ENCODE measurements around the gene CNTN5. TPM values are rescaled to one million over a fixed set of nuclear protein-coding genes. Genes with fewer than 3 reads are reported as not detected.

Gene CNTN5
- total and polyA plus RNA-seq, 10 of the 15 experiments (the other 5 are each of a cell fraction or from before 2014, with no cell fraction given), result 0.01 TPM; not detected in 9

GRCh38 chr11:99987821-99988470 lies 967.2 kb downstream of the CNTN5 start (continued):
- TF ChIP-seq PRDM15 (CRISPR knock-in tag; IDR thresholded peaks at IDR 0.05), result no peak
- no peak for TF ChIP-seq ZNF592 (IDR thresholded peaks at IDR 0.05)

GRCh38 chr11:99988471-99988837 lies 967.7 kb downstream of the CNTN5 start:
- Histone ChIP-seq H3K79me2 (ENCODE audit: control insufficient read depth, insufficient read depth, low read length) (no peaks in the 10 kb centered on the region), H4K20me1 (ENCODE audit: control insufficient read depth, insufficient read depth) (no peaks in the 10 kb centered on the region), H3K27ac (ENCODE audit: control insufficient read depth, insufficient read depth) (no peak overlapping the region), H3K4me2 (ENCODE audit: control insufficient read depth, insufficient read depth) (no peak overlapping the region), H2AFZ (ENCODE audit: control insufficient read depth, low read depth, low read length) (no peak overlapping the region), H3K4me1 (ENCODE audit: control insufficient read depth, insufficient read depth, low read length) (no peaks in the 10 kb centered on the region), H3K4me3 (no peak overlapping the region), H3K36me3 (ENCODE audit: control insufficient read depth in 2 of 2, insufficient read depth in 2 of 2, low read length in 1 of 2) (no peaks in the 10 kb centered on the region), H3K9ac (ENCODE audit: control insufficient read depth, insufficient read depth, low read length) (no peak overlapping the region), H3K9me3 (replicated peaks; ENCODE audit: control insufficient read depth, insufficient read depth, low read length) (no peaks in the 10 kb centered on the region), H3K27me3 (replicated peaks in 1 of 2; ENCODE audit: control insufficient read depth in 2 of 2, insufficient read depth in 2 of 2, low read length in 1 of 2) (no peaks in the 10 kb centered on the region; a peak in 1 of 4 replicates)
- no peak for FAIRE-seq
- ChIA-PET CTCF (no interaction called here), SMC1A (ENCODE audit: uncharacterized antibody, unreplicated experiment) (interaction anchor here (1.2 kb wide), 1 partner anchor 14 kb away, joined by 3 read pairs; no protein-coding TSS in a partner anchor), RAD21 (ENCODE audit: unreplicated experiment) (no interaction called here), POLR2A (no interaction called here)
- in situ Hi-C loops (cut with MboI), result no loop called here
- BruUV-seq (replicated peaks), result no TSS peak
- intact Hi-C loops (cut with micrococcal nuclease; ENCODE audit: unreplicated experiment), result loop anchor here (10.0 kb wide), 1 partner anchor 1986 kb away; no protein-coding TSS in a partner anchor
- no peak for DNase-seq (ENCODE audit: low read depth, low spot score)
- no peak for ATAC-seq
- TF ChIP-seq IKZF1 (conservative IDR thresholded peaks at IDR 0.05) (no peak), MTA3 (IDR thresholded peaks at IDR 0.05; ENCODE audit: borderline replicate concordance, low read length) (no peak), KAT2A (conservative IDR thresholded peaks at IDR 0.05; ENCODE audit: control insufficient read depth, low read depth, low read length) (no peak), SREBF2 (IDR thresholded peaks at IDR 0.05; ENCODE audit: low read length) (no peak)
- 50% methylated on average over 2 of the region's 2 CpGs for WGBS (ENCODE audit: insufficient coverage, insufficient replicate concordance, low lambda C conversion rate, missing lambda C conversion rate)
